SK-N-MC (cell line): ENCODE measurements around the gene RASSF1.

Experiments
- FOXP2 ChIP-seq: optimal IDR thresholded peaks from 2 replicates; pipeline ENCODE3; 2011; ENCODE audit warnings: mild to moderate bottlenecking, moderate library complexity; ENCODE audit not compliant: insufficient read depth; ENCODE audit errors: extremely low read length, control extremely low read depth
- POLR2AphosphoS5 ChIP-seq: IDR thresholded peaks from 2 replicates; pipeline ENCODE4 v1.6.1; 2012; ENCODE audit warnings: mild to moderate bottlenecking, low read depth, low read length, borderline replicate concordance

DNA sequence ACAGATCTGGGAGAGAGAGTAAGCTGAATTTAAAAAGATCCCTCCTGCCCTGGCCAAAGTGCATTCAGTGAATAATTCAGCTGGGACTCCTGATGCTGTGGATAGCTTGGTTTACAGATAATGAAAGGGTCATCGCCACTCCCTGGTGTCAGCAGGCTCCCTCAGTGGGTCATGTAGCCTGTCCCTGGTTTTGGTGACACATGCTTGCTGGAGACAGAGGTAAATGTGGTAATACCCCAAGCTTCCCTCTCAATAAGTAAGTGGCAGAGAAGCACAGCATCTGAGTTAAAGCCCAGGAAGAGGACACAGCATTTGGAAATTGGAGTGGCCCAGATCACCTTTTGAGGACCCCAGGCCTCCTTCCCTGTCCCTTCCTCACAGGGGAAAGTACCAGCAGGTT, 16.8 kb upstream of the RASSF1 start:
- TF ChIP-seq POLR2AphosphoS5 = no peak
- TF ChIP-seq FOXP2 = no peak
